ENCODE results near the gene CRTAC1.

The CRTAC1 gene

DNA sequence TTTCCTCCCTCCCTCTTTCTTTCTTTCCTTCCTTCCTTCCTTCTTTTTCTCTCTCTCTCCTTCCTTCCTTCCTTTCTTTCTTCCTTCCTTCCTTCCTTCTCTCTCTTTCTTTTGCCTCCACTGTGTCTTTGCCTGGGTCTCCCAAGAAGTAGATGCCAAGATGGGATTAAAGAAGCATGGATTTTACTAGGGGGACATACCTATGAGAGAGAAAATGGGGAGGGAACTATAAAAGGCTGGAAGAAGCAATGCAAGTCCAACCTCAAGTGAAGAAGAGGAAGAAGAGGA is 33.3 kb upstream of the CRTAC1 start:
- in situ Hi-C loops (cut with MboI; ENCODE audit: low pct_unique_long_range_greater_than_20kb, low sequenced_read_pairs, unreplicated experiment): no loop called here
- no peak for DNase-seq (ENCODE audit: low spot score)
- TF ChIP-seq, protein P1, sequence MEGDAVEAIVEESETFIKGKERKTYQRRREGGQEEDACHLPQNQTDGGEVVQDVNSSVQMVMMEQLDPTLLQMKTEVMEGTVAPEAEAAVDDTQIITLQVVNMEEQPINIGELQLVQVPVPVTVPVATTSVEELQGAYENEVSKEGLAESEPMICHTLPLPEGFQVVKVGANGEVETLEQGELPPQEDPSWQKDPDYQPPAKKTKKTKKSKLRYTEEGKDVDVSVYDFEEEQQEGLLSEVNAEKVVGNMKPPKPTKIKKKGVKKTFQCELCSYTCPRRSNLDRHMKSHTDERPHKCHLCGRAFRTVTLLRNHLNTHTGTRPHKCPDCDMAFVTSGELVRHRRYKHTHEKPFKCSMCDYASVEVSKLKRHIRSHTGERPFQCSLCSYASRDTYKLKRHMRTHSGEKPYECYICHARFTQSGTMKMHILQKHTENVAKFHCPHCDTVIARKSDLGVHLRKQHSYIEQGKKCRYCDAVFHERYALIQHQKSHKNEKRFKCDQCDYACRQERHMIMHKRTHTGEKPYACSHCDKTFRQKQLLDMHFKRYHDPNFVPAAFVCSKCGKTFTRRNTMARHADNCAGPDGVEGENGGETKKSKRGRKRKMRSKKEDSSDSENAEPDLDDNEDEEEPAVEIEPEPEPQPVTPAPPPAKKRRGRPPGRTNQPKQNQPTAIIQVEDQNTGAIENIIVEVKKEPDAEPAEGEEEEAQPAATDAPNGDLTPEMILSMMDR (IDR thresholded peaks at IDR 0.05; ENCODE audit: extremely low read depth, insufficient read depth, missing control alignments): no peak

DNA sequence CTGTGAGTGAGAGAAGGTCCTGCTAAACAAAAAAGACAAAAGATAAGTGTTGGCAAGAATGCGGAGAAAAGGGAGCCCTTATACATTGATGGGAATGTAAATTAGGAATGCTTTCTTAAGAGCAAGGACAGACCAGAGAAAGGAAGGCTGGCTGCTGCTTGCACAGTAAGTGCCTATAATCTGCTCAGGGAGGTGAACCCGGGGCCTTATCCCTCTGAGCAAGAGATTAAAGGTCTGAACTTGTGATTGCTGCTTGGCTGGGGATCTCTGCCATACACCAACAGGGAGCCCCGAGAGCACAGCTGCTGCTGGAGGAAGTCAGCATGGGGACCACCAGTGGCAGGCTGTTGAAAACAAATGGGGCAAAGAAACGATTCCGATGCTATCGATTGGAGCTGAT is 32.0 kb upstream of the CRTAC1 start:
- TF ChIP-seq, protein P1 (IDR thresholded peaks at IDR 0.05; ENCODE audit: extremely low read depth, insufficient read depth, missing control alignments): no peak
- in situ Hi-C loops (cut with MboI; ENCODE audit: low pct_unique_long_range_greater_than_20kb, low sequenced_read_pairs, unreplicated experiment): no loop called here
- no peak for DNase-seq (ENCODE audit: low spot score)

DNA sequence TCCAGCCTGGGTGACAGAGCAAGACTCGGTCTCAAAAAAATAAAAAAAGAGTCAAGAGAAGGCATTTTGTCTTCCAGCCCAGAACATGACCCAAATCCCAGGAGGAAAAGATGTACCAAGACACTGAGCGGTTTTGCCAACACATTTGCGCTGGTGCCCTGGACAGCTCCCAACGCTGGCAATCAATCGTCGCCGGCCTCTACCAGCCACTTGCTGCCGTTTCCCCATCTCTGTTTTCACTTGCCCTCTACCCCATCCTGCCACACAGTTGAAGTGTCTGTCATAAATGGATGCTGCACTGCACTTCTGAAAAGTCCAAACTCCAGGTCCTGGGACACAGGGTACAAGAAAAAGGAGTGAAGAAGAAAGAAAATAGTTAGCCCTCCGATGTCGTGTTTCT is 29.7 kb upstream of the CRTAC1 start:
- TF ChIP-seq, protein P1 (IDR thresholded peaks at IDR 0.05; ENCODE audit: extremely low read depth, insufficient read depth, missing control alignments): no peak
- in situ Hi-C loops (cut with MboI; ENCODE audit: low pct_unique_long_range_greater_than_20kb, low sequenced_read_pairs, unreplicated experiment): no loop called here
- no peak for DNase-seq (ENCODE audit: low spot score)

DNA sequence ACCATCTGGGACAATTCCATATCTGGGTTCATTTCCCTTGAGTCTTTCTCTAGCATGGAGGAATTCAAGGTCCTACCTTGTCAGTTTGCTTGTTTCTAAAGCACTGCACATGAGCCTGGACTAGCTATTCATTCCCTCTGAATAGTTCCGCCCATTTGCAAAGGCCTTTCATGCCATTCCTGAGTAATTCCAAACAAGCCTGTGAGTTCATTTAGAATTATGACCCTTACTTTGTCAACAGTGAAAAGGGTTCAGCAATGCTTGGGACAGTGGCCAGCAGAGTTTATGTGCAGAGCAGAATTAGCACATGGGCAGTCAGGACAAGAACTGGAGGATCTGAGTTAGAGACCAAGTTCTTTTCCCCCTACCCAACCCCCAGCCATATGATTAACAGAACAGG is 27.9 kb upstream of the CRTAC1 start:
- TF ChIP-seq, protein P1 (IDR thresholded peaks at IDR 0.05; ENCODE audit: extremely low read depth, insufficient read depth, missing control alignments): no peak
- DNase-seq (ENCODE audit: low spot score): no peak
- in situ Hi-C loops (cut with MboI; ENCODE audit: low pct_unique_long_range_greater_than_20kb, low sequenced_read_pairs, unreplicated experiment): no loop called here

DNA sequence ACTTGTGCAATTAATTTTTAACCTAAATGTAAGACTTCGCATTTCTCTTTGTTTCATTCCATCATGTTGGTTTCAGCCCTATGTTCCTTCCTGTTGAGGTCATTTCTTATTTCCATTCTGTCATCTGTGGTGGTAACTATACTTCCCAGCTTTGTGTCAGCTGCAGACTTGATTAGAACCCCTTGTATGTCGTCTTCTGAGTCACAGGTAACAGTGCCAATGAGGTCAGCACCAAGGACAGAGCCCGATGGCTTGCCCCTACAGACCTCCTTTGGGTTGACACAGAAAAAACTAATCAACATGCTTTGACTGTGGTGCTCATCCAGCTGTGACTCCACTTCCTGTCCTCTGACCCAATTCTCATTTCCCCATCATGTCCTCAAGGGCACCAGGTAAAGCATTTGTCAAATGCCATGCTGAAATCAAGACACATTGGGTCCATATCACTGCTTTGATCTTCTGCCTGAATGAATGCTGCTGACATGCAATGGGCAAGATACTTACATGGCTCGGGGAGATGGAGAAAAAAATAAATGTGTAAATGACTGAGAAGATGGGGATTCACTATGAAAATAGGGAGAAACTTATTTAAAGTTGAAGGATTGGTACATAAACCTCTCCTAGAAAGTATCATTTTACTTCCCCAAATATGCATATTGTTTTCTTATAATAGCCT is 25.6 kb upstream of the CRTAC1 start:
- peak; percentile 39 for DNase-seq (ENCODE audit: low spot score)
- in situ Hi-C loops (cut with MboI; ENCODE audit: low pct_unique_long_range_greater_than_20kb, low sequenced_read_pairs, unreplicated experiment): no loop called here
- TF ChIP-seq, protein P1 (IDR thresholded peaks at IDR 0.05; ENCODE audit: extremely low read depth, insufficient read depth, missing control alignments): no peak

DNA sequence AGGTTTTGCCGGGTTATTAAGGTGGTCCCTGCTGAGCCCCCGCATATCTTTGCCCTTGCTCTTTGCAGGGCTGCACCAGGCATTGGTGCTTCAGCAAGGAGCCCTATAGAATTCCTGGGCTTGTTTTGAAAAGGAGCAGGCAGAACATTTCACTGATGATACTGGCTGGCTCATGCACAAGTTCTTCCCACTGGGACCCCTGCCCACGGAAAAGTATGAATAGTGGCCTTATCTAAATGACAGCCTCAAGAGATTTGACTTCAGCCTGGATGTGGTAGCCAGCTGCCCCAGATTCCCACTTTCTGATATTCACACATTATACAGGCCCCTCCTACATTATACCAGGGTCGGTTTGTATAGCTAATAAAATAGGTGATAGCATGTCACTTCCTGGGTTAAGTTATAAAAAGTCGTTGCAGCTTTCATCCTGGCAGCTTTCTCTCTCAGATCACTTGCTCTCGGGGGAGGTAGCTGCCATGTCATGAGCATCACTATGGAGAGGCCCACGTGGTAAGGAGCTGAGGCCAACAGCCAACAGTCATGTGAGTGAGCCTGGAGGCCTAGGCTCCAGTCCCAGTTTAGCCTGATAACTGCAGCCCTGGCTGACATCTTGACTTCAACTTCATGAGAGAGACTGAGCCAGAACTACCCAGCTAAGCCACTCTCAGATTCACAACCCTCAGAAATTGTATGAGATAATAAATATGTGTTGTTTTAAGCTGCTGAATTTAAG is 16.8 kb upstream of the CRTAC1 start:
- TF ChIP-seq, protein P1 (IDR thresholded peaks at IDR 0.05; ENCODE audit: extremely low read depth, insufficient read depth, missing control alignments): no peak
- in situ Hi-C loops (cut with MboI; ENCODE audit: low pct_unique_long_range_greater_than_20kb, low sequenced_read_pairs, unreplicated experiment): loop anchor here (10.0 kb wide), 1 partner anchor 132 kb away; no protein-coding TSS in a partner anchor
- no peak for DNase-seq (ENCODE audit: low spot score)
